ENCODE data around the gene SPON1. TPM values are rescaled to one million over a fixed set of nuclear protein-coding genes. Genes with fewer than 3 reads are reported as not detected.

Gene SPON1
- total and polyA plus RNA-seq, 9 donors, result 11.9 to 112 (median 56.4) TPM

DNA sequence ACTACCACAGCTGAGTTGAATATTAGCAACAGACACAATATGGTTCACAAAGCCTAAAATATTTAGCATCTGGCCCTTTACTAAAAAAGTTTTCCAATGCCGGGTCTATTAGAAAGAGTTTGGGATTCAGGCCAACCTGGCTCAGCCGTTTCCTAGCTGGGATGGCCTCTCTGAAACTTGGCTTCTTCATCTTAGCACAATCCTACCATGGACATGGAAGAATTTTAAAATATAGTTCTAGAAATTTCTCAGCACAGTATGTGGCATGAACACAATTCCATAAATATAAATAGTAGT lies 292.7 kb downstream of the SPON1 start:
- Histone ChIP-seq H3K27ac (no peak overlapping the region), H3K9me3 (no peaks in the 10 kb centered on the region), H3K4me3 (no peak overlapping the region), H3K4me1 (ENCODE audit: insufficient read depth) (peaks cover 6% of the 10 kb centered on the region), H3K36me3 (no peaks in the 10 kb centered on the region), H3K27me3 (no peaks in the 10 kb centered on the region)
- intact Hi-C loops (cut with DNase I), result no loop called here
- TF ChIP-seq POLR2A (IDR thresholded peaks at IDR 0.05), result no peak
- TF ChIP-seq EP300 (IDR thresholded peaks at IDR 0.05), result no peak
- no peak for TF ChIP-seq CTCF (IDR thresholded peaks at IDR 0.05)
- 3% methylated on average over 2 of the region's 2 CpGs for WGBS, 3 donors
- no peak for DNase-seq

- 67 to 71% (median 67%) methylated on average over 6 of the region's 6 CpGs for WGBS, 3 donors
- TF ChIP-seq CTCF (IDR thresholded peaks at IDR 0.05), result no peak
- no peak for TF ChIP-seq POLR2A (IDR thresholded peaks at IDR 0.05)
- DNase-seq, result no peak
- H3K4me3 ChIP-seq, result no peak overlapping the region
- H3K27me3 ChIP-seq, result no peaks in the 10 kb centered on the region
- peaks cover 3% of the 10 kb centered on the region for H3K36me3 ChIP-seq
- H3K27ac ChIP-seq, result no peak overlapping the region
- H3K9me3 ChIP-seq, result no peaks in the 10 kb centered on the region
- peaks cover 3% of the 10 kb centered on the region for H3K4me1 ChIP-seq (ENCODE audit: insufficient read depth)
- intact Hi-C loops (cut with DNase I), result no loop called here
Observed at GRCh38 chr11:14258221-14258935, 295.9 kb downstream of the SPON1 start.

DNA sequence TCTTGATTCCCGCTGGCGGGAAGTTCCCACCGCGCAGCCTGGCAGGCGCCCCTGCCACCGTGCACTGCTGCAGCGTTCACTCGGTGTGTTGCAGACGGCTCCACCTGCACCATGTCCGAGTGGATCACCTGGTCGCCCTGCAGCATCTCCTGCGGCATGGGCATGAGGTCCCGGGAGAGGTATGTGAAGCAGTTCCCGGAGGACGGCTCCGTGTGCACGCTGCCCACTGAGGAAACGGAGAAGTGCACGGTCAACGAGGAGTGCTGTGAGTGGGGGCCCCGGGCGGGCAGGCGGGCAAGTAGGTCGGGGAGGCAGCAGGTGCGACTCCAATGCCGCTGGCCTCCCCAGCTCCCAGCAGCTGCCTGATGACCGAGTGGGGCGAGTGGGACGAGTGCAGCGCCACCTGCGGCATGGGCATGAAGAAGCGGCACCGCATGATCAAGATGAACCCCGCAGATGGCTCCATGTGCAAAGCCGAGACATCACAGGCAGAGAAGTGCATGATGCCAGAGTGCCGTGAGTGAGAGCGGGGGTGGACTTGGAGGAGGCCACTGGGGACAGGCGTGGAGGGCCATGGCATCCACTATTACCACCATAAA lies 296.8 kb downstream of the SPON1 start:
- DNase-seq, result no peak
- intact Hi-C loops (cut with DNase I), result no loop called here
- Histone ChIP-seq H3K27ac (no peak overlapping the region), H3K4me3 (no peak overlapping the region), H3K9me3 (no peaks in the 10 kb centered on the region), H3K4me1 (ENCODE audit: insufficient read depth) (no peaks in the 10 kb centered on the region), H3K27me3 (no peaks in the 10 kb centered on the region), H3K36me3 (peaks cover 3% of the 10 kb centered on the region)
- TF ChIP-seq POLR2A (IDR thresholded peaks at IDR 0.05), result no peak
- TF ChIP-seq EP300 (IDR thresholded peaks at IDR 0.05), result no peak
- no peak for TF ChIP-seq CTCF (IDR thresholded peaks at IDR 0.05)
- WGBS, 3 donors, result 66 to 88% (median 80%) methylated on average over 38 of the region's 38 CpGs

DNA sequence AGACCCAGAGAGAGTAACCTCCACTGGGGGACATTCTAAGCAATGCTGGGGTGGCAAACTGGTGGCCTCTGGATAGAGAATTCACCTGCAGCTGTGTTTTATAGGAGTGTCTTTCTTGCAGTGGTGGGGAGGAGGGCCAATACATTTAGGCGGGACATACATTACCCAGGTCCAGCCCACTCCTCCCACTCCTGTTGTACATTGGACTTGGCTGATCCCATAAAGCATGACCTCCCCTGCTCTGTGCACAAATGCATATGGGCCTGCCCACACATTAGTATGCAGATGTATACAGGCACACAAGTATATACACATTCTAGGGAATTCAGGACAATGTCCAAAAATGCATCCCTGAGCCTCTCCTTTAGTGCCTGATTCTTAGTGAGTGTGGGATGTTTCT lies 297.4 kb downstream of the SPON1 start:
- 86 to 100% (median 100%) methylated on average over 1 of the region's 1 CpG for WGBS, 3 donors
- intact Hi-C loops (cut with DNase I), result no loop called here
- Histone ChIP-seq H3K4me3 (no peak overlapping the region), H3K4me1 (ENCODE audit: insufficient read depth) (no peaks in the 10 kb centered on the region), H3K9me3 (no peaks in the 10 kb centered on the region), H3K27me3 (no peaks in the 10 kb centered on the region), H3K36me3 (peaks cover 3% of the 10 kb centered on the region), H3K27ac (no peak overlapping the region)
- no peak for TF ChIP-seq CTCF (IDR thresholded peaks at IDR 0.05)
- TF ChIP-seq POLR2A (IDR thresholded peaks at IDR 0.05), result no peak
- TF ChIP-seq EP300 (IDR thresholded peaks at IDR 0.05), result no peak
- DNase-seq, result no peak

All from ovary (tissue), 9 donors.